Fibroblast of skin of scalp (primary cell): ENCODE measurements around the gene WWC2.

Source experiments
- DNase-seq: peaks from one replicate; pipeline ENCODE4 v3.0.0-alpha.2; 2013

The WWC2 gene

DNA sequence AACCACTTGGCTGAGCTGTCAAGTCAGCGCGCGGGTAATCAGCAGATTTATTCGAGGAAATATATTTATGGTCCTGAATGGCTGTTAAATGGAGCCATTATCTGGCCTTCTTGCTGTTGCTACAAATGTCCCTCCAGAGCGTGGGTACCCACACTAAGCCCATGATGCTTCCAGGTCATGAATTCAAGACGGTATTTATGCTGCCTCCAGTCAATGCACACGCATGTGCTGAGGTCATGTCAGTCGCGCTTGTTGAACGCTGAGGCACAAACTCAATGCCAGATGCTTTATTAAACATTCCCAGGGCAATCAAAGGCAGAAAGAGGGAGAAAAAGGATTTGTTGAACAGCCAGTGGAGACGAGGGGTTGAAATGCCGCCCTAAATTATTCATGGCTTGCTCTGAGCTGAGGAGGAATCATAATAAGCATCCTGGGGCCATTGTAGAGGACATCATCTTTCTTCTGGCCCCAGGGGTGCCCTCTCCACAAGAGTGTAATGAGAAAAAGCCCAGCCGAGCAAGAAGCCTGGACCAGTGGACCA is 259.2 kb downstream of the WWC2 start:
- DNase-seq: no peak

DNA sequence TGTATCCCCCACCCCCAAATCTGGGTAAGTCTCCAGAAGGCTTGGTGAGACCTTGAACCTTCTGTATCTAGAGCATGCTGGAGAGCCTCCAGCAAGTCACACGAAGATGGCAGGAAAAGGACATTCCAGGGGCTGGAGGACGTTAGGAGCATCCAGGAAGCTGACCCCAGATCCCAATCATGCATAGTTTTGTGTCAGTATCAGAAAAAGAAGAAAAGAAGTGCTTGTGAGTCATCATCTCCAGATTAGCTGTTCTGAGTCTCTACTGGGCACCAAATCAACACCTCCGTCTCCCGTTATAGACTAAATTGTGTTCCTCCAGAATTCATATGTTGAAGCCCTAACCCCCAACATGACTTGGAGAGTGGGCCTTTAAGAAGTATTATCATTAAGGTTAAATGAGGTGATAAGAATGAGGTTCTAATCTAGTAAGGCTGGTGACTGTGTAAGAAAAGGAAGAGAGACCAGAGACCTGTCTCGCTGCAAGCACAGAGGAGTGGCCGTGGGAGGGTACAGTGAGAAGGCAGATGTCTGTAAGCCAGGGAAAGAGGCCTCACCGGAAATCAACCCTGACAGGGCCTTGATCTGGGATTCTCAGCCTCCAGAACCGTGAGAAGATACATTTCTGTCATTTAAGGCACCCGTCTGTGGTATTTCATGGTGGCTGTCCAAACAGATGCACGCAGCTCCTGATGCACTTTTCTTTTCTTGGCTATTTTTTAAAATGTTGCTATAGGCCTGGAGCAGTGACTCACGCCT is 261.3 kb downstream of the WWC2 start:
- DNase-seq: peak; percentile 67

- DNase-seq: no peak
Measured at GRCh38 chr4:183362036-183362435, 263.0 kb downstream of the WWC2 start.

- peak; percentile 24 for DNase-seq
Measured at GRCh38 chr4:183362916-183363542, 264.0 kb downstream of the WWC2 start.

DNA sequence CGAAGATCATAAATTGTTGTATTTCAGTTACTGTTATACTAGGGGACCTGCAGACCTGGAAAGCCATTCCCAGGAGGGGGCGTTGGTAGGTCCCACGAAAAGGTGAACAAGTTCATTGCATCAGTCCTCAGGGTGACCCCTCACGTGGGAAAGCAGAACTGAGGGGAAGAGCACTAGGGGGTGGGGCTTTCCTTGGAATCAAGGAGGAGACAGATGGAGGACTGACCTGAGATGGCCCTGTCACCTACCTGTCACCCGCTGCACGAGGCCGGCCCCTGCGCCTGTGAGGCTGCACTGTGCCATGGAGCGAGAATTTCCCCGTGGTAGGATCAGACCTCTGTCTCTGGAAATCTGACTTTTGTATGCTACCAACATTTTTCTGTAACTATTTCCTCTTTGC is 265.0 kb downstream of the WWC2 start:
- DNase-seq: no peak

- DNase-seq: peak; percentile 9
Measured at GRCh38 chr4:183366206-183366835, 267.3 kb downstream of the WWC2 start.

DNA sequence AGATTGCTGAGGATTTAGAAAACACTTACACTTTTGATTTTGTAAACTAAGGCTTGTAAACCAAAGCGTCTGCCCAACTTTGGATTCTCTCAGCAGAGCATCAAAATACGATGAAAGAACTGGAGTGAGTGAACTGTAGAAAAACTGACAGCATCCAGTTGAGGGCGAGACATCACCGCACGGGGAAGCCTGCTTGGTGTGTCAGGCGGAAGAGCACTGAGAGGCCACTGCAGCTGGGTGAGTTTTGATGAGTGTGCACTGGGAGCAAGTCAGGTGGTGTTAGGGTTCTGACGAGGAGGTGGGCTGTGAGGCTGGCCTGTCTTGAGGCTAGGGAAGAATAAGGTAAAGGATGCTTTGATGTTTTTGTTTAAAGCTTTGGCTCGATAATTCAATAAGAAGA is 270.0 kb downstream of the WWC2 start:
- DNase-seq: no peak
